ENCODE measurements around the gene ACIN1. TPM values are rescaled to one million over a fixed set of nuclear protein-coding genes. Genes with fewer than 3 reads are reported as not detected.

Gene ACIN1
- total and polyA plus RNA-seq, 2 of the 13 experiments (the other 11 are each of a cell fraction or from before 2014, with no cell fraction given), result 165 to 183 TPM

- no peak for FAIRE-seq
- H3K27ac ChIP-seq (ENCODE audit: extremely low read length, insufficient read depth, low read length), result no peak overlapping the region
- TF ChIP-seq ZNF781 (CRISPR knock-in tag; IDR thresholded peaks at IDR 0.05; ENCODE audit: borderline replicate concordance, not compliant biosample characterization) (no peak), PITX1 (CRISPR knock-in tag; IDR thresholded peaks at IDR 0.05) (0 out of 2 replicates have a peak, but pooled peaks have one; percentile 51), HNRNPK (IDR thresholded peaks at IDR 0.05; ENCODE audit: low read depth, low read length, poor library complexity, severe bottlenecking) (peak; percentile 9), NR0B2 (CRISPR knock-in tag; IDR thresholded peaks at IDR 0.05) (0 out of 2 replicates have a peak, but pooled peaks have one; percentile 12), ZNF776 (CRISPR knock-in tag; IDR thresholded peaks at IDR 0.05) (no peak), POLR2AphosphoS5 (IDR thresholded peaks at IDR 0.05; ENCODE audit: low read depth, low read length) (peak; percentile 55; the same call in 1 of the 2 replicates), SOX6 (IDR thresholded peaks at IDR 0.05) (0 out of 2 replicates have a peak, but pooled peaks have one; percentile 12), SOX6 (CRISPR knock-in tag; IDR thresholded peaks at IDR 0.05) (no peak), ZNF3 (CRISPR knock-in tag; IDR thresholded peaks at IDR 0.05) (no peak), ZNF737 (CRISPR knock-in tag; IDR thresholded peaks at IDR 0.05; ENCODE audit: borderline replicate concordance) (0 out of 2 replicates have a peak, but pooled peaks have one; percentile 38), YEATS4 (CRISPR knock-in tag; IDR thresholded peaks at IDR 0.05; ENCODE audit: borderline replicate concordance) (no peak), ZSCAN30 (CRISPR knock-in tag; IDR thresholded peaks at IDR 0.05) (no peak), MED8 (CRISPR knock-in tag; IDR thresholded peaks at IDR 0.05; ENCODE audit: insufficient replicate concordance) (peak; percentile 38), POLR2G (IDR thresholded peaks at IDR 0.05; ENCODE audit: low read depth, low read length) (peak; percentile 15), RBAK (CRISPR knock-in tag; IDR thresholded peaks at IDR 0.05) (peak; percentile 47; the same call in 1 of the 2 replicates), RBFOX2 (IDR thresholded peaks at IDR 0.05; ENCODE audit: low read depth, low read length) (0 out of 2 replicates have a peak, but pooled peaks have one; percentile 21), ZNF605 (CRISPR knock-in tag; IDR thresholded peaks at IDR 0.05) (0 out of 2 replicates have a peak, but pooled peaks have one; percentile 53)
- TF ChIP-seq, protein P1, sequence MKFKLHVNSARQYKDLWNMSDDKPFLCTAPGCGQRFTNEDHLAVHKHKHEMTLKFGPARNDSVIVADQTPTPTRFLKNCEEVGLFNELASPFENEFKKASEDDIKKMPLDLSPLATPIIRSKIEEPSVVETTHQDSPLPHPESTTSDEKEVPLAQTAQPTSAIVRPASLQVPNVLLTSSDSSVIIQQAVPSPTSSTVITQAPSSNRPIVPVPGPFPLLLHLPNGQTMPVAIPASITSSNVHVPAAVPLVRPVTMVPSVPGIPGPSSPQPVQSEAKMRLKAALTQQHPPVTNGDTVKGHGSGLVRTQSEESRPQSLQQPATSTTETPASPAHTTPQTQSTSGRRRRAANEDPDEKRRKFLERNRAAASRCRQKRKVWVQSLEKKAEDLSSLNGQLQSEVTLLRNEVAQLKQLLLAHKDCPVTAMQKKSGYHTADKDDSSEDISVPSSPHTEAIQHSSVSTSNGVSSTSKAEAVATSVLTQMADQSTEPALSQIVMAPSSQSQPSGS (CRISPR knock-in tag; IDR thresholded peaks at IDR 0.05), result no peak
- BruUV-seq (replicated peaks), result no TSS peak
- intact Hi-C loops (cut with micrococcal nuclease; ENCODE audit: unreplicated experiment) (no loop called here), in situ Hi-C loops (cut with HindIII; ENCODE audit: extremely low pct_ligation_motif_present, low pct_unique_long_range_greater_than_20kb) (no loop called here)
- H4K20me1 ChIP-seq (ENCODE audit: insufficient read depth, low read length), result 0 out of 2 replicates have a peak, but pooled peaks cover 6% of the 10 kb centered on the region
- WGBS (ENCODE audit: low lambda C conversion rate), result 90% methylated on average over 9 of the region's 9 CpGs
- no peaks in the 10 kb centered on the region for H3K9me3 ChIP-seq (ENCODE audit: low read length)
- peaks cover 17% of the 10 kb centered on the region for H3K4me1 ChIP-seq (ENCODE audit: insufficient read depth, low read length)
- no peak overlapping the region for H3K4me2 ChIP-seq (ENCODE audit: low read depth, low read length)
- H3K27me3 ChIP-seq (ENCODE audit: control insufficient read depth in 1 of 2, insufficient read depth in 2 of 2, low read length in 2 of 2), result no peaks in the 10 kb centered on the region
- H2AFZ ChIP-seq (ENCODE audit: low read length), result no peak overlapping the region
- POLR2A ChIA-PET, result interaction anchor here (1.3 to 15.1 kb wide), 3 partner anchors 13 to 26 kb away, joined by 4 to 203 read pairs (median 5); partner anchors contain the start of gene PSMB5
- CTCF ChIA-PET (ENCODE audit: low intra/inter-chr PET ratio, low total read pairs), result no interaction called here
- peak; percentile 12 for ATAC-seq
- H3K9ac ChIP-seq (ENCODE audit: insufficient read depth, low read depth, low read length), result no peak overlapping the region
- no peak overlapping the region for H3K4me3 ChIP-seq (replicated peaks in 1 of 3; ENCODE audit: insufficient read depth in 1 of 3, low read depth in 2 of 3, low read length in 3 of 3)
- peaks cover 12 to 20% of the 10 kb centered on the region in 2 experiments for H3K36me3 ChIP-seq (replicated peaks in 1 of 2; ENCODE audit: control insufficient read depth in 1 of 2, insufficient read depth in 2 of 2, low read length in 2 of 2)
- DNase-seq (ENCODE audit: low spot score), result no peak
- H3K79me2 ChIP-seq (ENCODE audit: insufficient read depth, low read length), result no peaks in the 10 kb centered on the region
Measured at GRCh38 chr14:23021434-23021833, 73.5 kb downstream of the ACIN1 start.

Data from HepG2 (cell line).